ENCODE data around the gene VAPB. TPM values are rescaled to one million over a fixed set of nuclear protein-coding genes. Genes with fewer than 3 reads are reported as not detected.
A peak's percentile ranks its signal among the peaks of the same experiment; 100 is the strongest.

The VAPB gene
- total and polyA plus RNA-seq, 4 experiments from 2014 or later: 27.6 to 40.1 (median 33.0) TPM

- H3K36me3 ChIP-seq (ENCODE audit: insufficient read depth, low read length): peaks cover 19% of the 10 kb centered on the region
- ChIA-PET CTCF (ENCODE audit: partially characterized antibody) (interaction anchor here (0.5 to 1.4 kb wide), 3 partner anchors 9 to 204 kb away, joined by 3 to 4 read pairs (median 3); no protein-coding TSS in a partner anchor), POLR2A (ENCODE audit: partially characterized antibody) (interaction anchor here (1.2 kb wide), 1 partner anchor 34 kb away, joined by 3 read pairs; no protein-coding TSS in a partner anchor)
- H3K27me3 ChIP-seq (ENCODE audit: insufficient read depth, low read length): no peaks in the 10 kb centered on the region
- H3K27ac Mint-ChIP-seq: peak overlapping the region in 2 of 7 donors; percentile 51 to 67
- no peaks in the 10 kb centered on the region for H3K9me3 Mint-ChIP-seq
- H3K36me3 Mint-ChIP-seq: peaks cover 59 to 81% of the 10 kb centered on the region in 2 donors
- H3K27me3 Mint-ChIP-seq: no peaks in the 10 kb centered on the region
- intact Hi-C loops (cut with micrococcal nuclease): no loop called here
- H3K4me1 Mint-ChIP-seq: peaks cover 8 to 27% (median 14%) of the 10 kb centered on the region in 4 donors
- H3K4me3 ChIP-seq (ENCODE audit: low read length in 2 of 2): no peak overlapping the region
- no peaks in the 10 kb centered on the region for H3K9me3 ChIP-seq (ENCODE audit: control insufficient read depth in 1 of 2, low read length in 2 of 2)
- H3K4me3 Mint-ChIP-seq: no peak overlapping the region
- DNase-seq: no peak
- H3K27ac ChIP-seq (ENCODE audit: low read depth, low read length): no peak overlapping the region
- H3K4me1 ChIP-seq (ENCODE audit: insufficient read depth, low read length): peaks cover 5% of the 10 kb centered on the region
Observed at GRCh38 chr20:58441723-58442122, 52.7 kb downstream of the VAPB start.

- CTCF ChIA-PET (ENCODE audit: partially characterized antibody): no interaction called here
- Histone ChIP-seq H3K36me3 (ENCODE audit: insufficient read depth, low read length) (peaks cover 25% of the 10 kb centered on the region), H3K9me3 (ENCODE audit: control insufficient read depth in 1 of 2, low read length in 2 of 2) (no peaks in the 10 kb centered on the region), H3K27me3 (ENCODE audit: insufficient read depth, low read length) (no peaks in the 10 kb centered on the region), H3K4me3 (ENCODE audit: low read length in 2 of 2) (no peak overlapping the region), H3K4me1 (ENCODE audit: insufficient read depth, low read length) (no peaks in the 10 kb centered on the region), H3K27ac (ENCODE audit: low read depth, low read length) (no peak overlapping the region)
- peak overlapping the region in 1 of 7 donors; percentile 15 for H3K27ac Mint-ChIP-seq
- H3K4me3 Mint-ChIP-seq: no peak overlapping the region
- H3K36me3 Mint-ChIP-seq: peaks cover 55 to 80% of the 10 kb centered on the region in 2 donors
- no peaks in the 10 kb centered on the region for H3K27me3 Mint-ChIP-seq
- H3K9me3 Mint-ChIP-seq: no peaks in the 10 kb centered on the region
- POLR2A ChIA-PET (ENCODE audit: partially characterized antibody): no interaction called here
- intact Hi-C loops (cut with micrococcal nuclease): no loop called here
- H3K4me1 Mint-ChIP-seq: peaks cover 0 to 8% (median 5%) of the 10 kb centered on the region in 4 donors
- no peak for DNase-seq
Observed at GRCh38 chr20:58444746-58445255, 55.8 kb downstream of the VAPB start.

GRCh38 chr20:58446264-58446959, 57.4 kb downstream of the VAPB start:
- Histone ChIP-seq H3K36me3 (ENCODE audit: insufficient read depth, low read length) (peaks cover 25% of the 10 kb centered on the region), H3K4me1 (ENCODE audit: insufficient read depth, low read length) (no peaks in the 10 kb centered on the region), H3K4me3 (ENCODE audit: low read length in 2 of 2) (no peak overlapping the region), H3K27me3 (ENCODE audit: insufficient read depth, low read length) (no peaks in the 10 kb centered on the region), H3K9me3 (ENCODE audit: control insufficient read depth in 1 of 2, low read length in 2 of 2) (no peaks in the 10 kb centered on the region), H3K27ac (ENCODE audit: low read depth, low read length) (no peak overlapping the region)
- Mint-ChIP-seq H3K27ac (peak overlapping the region in 4 of 7 donors; percentile 1 to 86 (median 46)), H3K4me1 (peaks cover 0 to 6% (median 3%) of the 10 kb centered on the region in 4 donors), H3K27me3 (no peaks in the 10 kb centered on the region), H3K9me3 (no peaks in the 10 kb centered on the region), H3K36me3 (peaks cover 54 to 78% of the 10 kb centered on the region in 2 donors), H3K4me3 (no peak overlapping the region)
- DNase-seq: no peak
- intact Hi-C loops (cut with micrococcal nuclease): no loop called here
- ChIA-PET CTCF (ENCODE audit: partially characterized antibody) (interaction anchor here (1.0 to 1.9 kb wide), 5 partner anchors 11 to 211 kb away, joined by 4 to 6 read pairs (median 5); no protein-coding TSS in a partner anchor), POLR2A (ENCODE audit: partially characterized antibody) (no interaction called here)

GRCh38 chr20:58446960-58447265, 57.9 kb downstream of the VAPB start:
- intact Hi-C loops (cut with micrococcal nuclease): loop anchor here (1.0 kb wide), 1 partner anchor 210 kb away; no protein-coding TSS in a partner anchor
- Mint-ChIP-seq H3K4me1 (peaks cover 0 to 6% (median 3%) of the 10 kb centered on the region in 4 donors), H3K4me3 (no peak overlapping the region), H3K9me3 (no peaks in the 10 kb centered on the region), H3K27me3 (no peaks in the 10 kb centered on the region), H3K36me3 (peaks cover 50 to 76% of the 10 kb centered on the region in 2 donors), H3K27ac (peak overlapping the region in 4 of 7 donors; percentile 1 to 86 (median 46))
- no peak for DNase-seq
- Histone ChIP-seq H3K4me1 (ENCODE audit: insufficient read depth, low read length) (no peaks in the 10 kb centered on the region), H3K36me3 (ENCODE audit: insufficient read depth, low read length) (peaks cover 22% of the 10 kb centered on the region), H3K27ac (ENCODE audit: low read depth, low read length) (no peak overlapping the region), H3K27me3 (ENCODE audit: insufficient read depth, low read length) (no peaks in the 10 kb centered on the region), H3K9me3 (ENCODE audit: control insufficient read depth in 1 of 2, low read length in 2 of 2) (no peaks in the 10 kb centered on the region), H3K4me3 (ENCODE audit: low read length in 2 of 2) (no peak overlapping the region)
- POLR2A ChIA-PET (ENCODE audit: partially characterized antibody): no interaction called here
- CTCF ChIA-PET (ENCODE audit: partially characterized antibody): interaction anchor here (1.0 to 2.3 kb wide), 8 partner anchors 11 to 212 kb away, joined by 4 to 15 read pairs (median 5); no protein-coding TSS in a partner anchor

GRCh38 chr20:58447511-58448391, 58.7 kb downstream of the VAPB start:
- Histone ChIP-seq H3K36me3 (ENCODE audit: insufficient read depth, low read length) (peaks cover 19% of the 10 kb centered on the region), H3K4me3 (ENCODE audit: low read length in 2 of 2) (no peak overlapping the region), H3K27me3 (ENCODE audit: insufficient read depth, low read length) (no peaks in the 10 kb centered on the region), H3K27ac (ENCODE audit: low read depth, low read length) (no peak overlapping the region), H3K9me3 (ENCODE audit: control insufficient read depth in 1 of 2, low read length in 2 of 2) (no peaks in the 10 kb centered on the region), H3K4me1 (ENCODE audit: insufficient read depth, low read length) (no peaks in the 10 kb centered on the region)
- POLR2A ChIA-PET (ENCODE audit: partially characterized antibody): interaction anchor here (0.9 kb wide), 1 partner anchor 138 kb away, joined by 4 read pairs; the partner anchor contains the start of gene RAB22A
- Mint-ChIP-seq H3K27me3 (no peaks in the 10 kb centered on the region), H3K9me3 (no peaks in the 10 kb centered on the region), H3K4me1 (peaks cover 0 to 8% (median 2%) of the 10 kb centered on the region in 4 donors), H3K4me3 (no peak overlapping the region), H3K36me3 (peaks cover 52 to 70% of the 10 kb centered on the region in 2 donors), H3K27ac (peak overlapping the region in 3 of 7 donors; percentile 11 to 49 (median 24))
- intact Hi-C loops (cut with micrococcal nuclease): loop anchor here (1.0 kb wide), 1 partner anchor 210 kb away; no protein-coding TSS in a partner anchor
- peak; percentile 31 to 60 (median 40) for DNase-seq
- CTCF ChIA-PET (ENCODE audit: partially characterized antibody): interaction anchor here (0.7 to 2.3 kb wide), 14 partner anchors 9 to 213 kb away, joined by 3 to 15 read pairs (median 4); partner anchors contain the start of gene VAPB

- H3K27ac Mint-ChIP-seq: peak overlapping the region in 2 of 7 donors; percentile 29 to 57
- peaks cover 0 to 2% (median under 1%) of the 10 kb centered on the region in 8 donors for H3K9me3 Mint-ChIP-seq
- no peaks in the 10 kb centered on the region for H3K27me3 ChIP-seq (ENCODE audit: insufficient read depth, low read length)
- no peak for DNase-seq
- H3K36me3 ChIP-seq (ENCODE audit: insufficient read depth, low read length): peaks cover 16% of the 10 kb centered on the region
- no peaks in the 10 kb centered on the region for H3K27me3 Mint-ChIP-seq
- ChIA-PET POLR2A (ENCODE audit: partially characterized antibody) (no interaction called here), CTCF (ENCODE audit: partially characterized antibody) (interaction anchor here (1.9 to 2.3 kb wide), 2 partner anchors 212 to 214 kb away, joined by 11 to 15 read pairs; no protein-coding TSS in a partner anchor)
- no peak overlapping the region for H3K4me3 ChIP-seq (ENCODE audit: low read length in 2 of 2)
- intact Hi-C loops (cut with micrococcal nuclease): no loop called here
- H3K27ac ChIP-seq (ENCODE audit: low read depth, low read length): no peak overlapping the region
- no peaks in the 10 kb centered on the region for H3K4me1 ChIP-seq (ENCODE audit: insufficient read depth, low read length)
- peaks cover 45 to 61% of the 10 kb centered on the region in 2 donors for H3K36me3 Mint-ChIP-seq
- H3K9me3 ChIP-seq (ENCODE audit: control insufficient read depth in 1 of 2, low read length in 2 of 2): no peaks in the 10 kb centered on the region
- H3K4me3 Mint-ChIP-seq: no peak overlapping the region
- peaks cover 0 to 9% (median under 1%) of the 10 kb centered on the region in 4 donors for H3K4me1 Mint-ChIP-seq
Observed at GRCh38 chr20:58448958-58449357, 59.9 kb downstream of the VAPB start.

Measured in CD4-positive, alpha-beta memory T cell (primary cell).